T-helper 22 cell (primary cell): ENCODE data around the gene CREB5.

Experiments used
- DNase-seq: peaks from one replicate; pipeline ENCODE4 v3.0.0-alpha.2; 2020; ENCODE audit warnings: low read depth

The CREB5 gene

DNA sequence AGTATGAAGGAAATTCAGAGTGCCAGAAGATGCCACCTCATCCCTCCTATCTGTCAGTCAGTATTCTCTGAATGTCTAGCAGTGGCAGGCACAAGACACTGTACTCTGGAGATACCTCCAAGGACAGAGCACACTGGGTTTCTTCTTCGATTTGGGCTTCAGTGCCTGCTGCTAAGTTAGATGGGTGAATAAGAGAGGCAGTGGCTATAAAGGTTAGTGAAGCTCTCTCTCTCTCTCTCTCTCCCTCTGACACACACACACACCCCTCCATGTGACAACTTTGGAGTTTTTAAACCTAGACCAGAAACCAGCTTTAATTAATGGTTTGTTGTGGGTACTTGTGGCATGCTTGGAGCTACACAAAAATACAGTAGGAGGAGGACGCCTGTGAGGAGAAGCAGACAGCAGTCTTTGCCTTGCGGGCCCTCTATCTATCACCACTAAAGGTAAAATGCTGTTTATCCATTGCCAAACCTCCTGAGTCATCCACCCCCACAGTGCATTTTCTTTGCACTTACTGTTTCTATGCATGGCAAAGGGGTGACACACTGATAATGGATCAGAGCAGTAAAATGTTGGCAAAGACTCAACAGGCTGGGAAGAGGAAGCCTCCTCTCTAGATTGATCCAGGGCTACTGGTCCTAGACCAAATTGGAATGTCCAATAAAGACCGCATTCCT, 443.4 kb downstream of the CREB5 start:
- no peak for DNase-seq

DNA sequence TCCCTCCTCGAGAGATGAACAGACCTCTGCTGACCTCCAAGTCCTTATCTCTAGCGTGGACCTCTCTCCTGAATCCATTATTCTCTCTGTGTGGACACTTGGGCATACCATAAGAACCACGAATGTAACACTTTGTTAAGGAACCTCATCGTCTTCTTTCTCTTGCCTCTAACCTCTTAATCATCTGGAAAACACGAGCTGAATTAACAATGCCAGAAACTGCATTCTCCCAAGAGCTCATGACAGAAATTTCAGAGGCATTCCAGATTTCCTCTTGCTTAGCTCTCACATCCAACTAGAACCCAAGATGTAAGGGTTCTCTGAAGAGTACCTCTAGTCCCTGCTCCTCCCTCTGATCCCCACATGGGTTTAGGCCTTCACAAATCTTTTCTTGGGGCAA, 444.3 kb downstream of the CREB5 start:
- no peak for DNase-seq

DNA sequence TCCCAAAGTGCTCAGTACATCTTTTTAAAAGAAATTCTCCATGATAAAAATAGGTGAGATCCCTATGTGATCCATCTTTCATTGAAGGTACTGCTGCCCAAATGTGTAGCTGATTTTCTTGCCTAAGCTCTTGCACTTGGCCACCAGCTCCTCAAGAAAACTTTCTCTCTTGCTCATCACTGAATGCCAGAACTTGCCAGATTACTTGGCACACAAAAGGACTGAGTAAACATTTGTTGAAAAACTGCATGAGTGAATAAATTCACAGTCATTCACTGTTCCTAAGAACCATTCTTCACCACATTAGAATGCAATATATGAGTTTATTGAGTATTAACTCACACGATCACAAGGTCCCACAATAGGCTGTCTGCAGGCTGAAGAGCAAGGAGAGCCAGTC, 445.9 kb downstream of the CREB5 start:
- no peak for DNase-seq

DNA sequence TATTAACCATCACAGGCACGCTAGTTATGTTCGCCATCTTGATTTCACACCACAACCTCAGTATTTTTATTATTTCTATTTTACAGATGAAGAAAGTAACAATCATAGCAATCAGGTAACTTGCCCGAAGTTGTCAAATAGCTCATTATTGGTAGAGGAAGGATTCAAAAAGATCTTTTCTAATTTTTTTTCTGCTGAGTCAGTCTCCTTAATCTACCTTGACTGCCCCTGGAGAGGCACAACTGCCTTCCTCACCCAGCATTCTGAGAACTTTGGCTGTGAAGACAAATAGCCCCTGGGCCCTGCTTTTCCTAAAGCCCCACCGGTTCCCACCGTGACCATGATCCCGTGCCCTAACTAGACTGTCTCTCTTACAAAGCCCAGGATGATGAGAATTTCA, 446.6 kb downstream of the CREB5 start:
- DNase-seq = no peak

DNA sequence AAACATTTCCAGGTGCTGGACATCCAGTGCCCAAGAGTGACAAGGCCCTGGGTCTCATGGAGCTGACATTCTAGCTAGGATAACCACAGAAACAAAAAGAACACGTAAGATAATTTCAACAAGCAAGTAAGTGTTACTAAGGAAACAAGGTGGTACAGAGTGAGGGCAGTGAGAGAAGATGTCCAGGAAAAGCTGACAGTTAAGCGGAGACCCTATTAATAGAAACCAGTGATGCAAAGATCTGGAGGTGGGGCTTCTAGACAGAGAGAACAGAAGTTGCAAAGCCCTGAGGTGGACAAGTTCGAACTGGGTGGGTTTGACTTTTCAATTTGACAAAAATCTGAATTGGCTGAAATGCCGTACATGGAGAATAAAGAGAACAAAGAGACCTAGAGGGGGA, 449.5 kb downstream of the CREB5 start:
- DNase-seq = no peak

DNA sequence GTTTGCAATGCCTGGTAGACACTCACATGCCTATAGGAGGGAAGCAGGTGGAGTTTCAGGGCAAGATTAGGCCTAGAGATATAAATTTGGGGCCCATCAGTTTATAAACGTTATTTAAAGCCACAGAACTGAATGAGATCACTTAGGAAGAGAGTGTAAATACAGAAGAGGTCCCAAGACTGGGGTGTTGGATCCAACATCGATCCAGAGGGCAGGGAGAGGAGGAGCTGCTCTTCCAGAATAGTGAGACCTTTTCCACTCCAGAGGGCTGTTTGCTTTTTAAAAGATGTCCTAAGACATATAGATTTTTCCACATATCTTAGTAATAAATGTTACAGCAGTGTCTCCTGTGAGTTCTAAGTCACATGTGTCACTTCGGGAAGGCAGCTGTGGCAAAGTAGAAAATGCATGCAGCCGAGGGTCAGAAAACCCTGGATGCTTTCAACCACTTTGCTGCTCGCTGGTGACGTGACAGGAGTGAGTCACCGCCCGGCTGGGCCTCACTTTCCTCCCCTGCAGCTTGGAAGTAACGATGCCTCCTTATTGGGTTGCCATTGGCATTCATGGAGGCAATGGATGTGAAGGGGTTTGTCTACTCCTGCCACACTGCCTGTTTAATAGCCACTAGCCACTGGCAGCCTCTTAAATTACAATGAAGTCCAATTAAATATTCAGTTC, 450.4 kb downstream of the CREB5 start:
- no peak for DNase-seq

DNA sequence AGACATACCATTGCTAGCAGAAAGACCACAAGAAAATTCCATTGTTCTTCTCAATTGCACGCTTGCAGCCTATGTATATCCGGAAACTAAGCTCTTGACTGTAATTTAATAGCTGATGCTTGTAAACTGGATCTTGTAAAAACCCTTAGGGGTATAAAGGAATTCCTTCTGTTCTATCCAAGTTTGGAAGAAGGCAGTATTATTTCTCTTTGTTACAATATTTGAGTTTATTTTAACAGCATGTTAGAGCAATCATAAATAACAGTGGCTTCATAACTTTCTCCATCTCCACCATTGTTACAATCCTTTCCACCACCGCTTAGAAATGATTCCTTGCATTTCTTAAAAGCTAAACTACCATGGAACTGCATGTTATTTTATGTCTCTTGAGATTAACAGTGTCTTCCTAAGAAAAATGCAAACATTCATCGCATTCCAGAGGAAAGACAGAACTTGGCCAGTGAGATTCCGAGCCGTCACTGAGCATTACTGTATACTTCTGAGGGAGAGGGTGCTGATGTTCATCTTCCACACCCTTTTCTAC, 453.4 kb downstream of the CREB5 start:
- DNase-seq = no peak

DNA sequence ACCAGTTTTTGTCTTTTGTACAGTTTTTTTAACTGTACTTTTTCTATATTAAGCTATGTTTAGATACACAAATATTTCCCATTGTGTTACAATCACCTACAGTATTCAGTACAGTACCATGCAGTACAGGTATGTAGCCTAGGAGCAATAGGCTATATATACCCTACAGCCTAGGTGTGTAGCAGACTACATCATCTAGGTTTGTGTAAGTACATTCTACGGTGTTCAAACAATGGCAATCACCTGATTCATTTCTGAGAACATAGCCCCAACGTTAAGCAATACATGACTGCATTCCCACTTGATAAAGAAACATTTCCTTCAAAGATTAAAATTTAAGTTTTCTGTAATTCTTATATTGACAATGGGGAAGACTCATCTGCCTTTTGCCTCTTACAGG, 456.4 kb downstream of the CREB5 start:
- no peak for DNase-seq

DNA sequence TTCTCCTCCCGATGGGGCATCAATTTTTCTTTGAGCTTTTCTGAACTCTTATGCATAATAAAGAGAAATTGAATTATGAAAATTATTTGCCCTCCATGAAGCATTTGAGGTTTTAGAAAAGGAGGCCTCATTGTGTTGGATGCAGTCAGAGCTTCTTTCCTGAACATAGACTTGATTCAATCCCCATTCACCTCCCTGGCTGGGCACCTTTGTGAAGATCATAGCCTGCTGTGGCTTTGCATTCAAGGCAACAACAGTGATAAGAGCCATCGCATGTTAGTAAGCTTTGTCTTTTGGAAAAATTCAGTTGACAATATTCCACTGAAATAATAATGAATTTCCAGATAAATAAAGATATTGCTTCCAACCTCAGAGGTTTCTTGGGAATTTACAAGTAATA, 458.8 kb downstream of the CREB5 start:
- DNase-seq = no peak

DNA sequence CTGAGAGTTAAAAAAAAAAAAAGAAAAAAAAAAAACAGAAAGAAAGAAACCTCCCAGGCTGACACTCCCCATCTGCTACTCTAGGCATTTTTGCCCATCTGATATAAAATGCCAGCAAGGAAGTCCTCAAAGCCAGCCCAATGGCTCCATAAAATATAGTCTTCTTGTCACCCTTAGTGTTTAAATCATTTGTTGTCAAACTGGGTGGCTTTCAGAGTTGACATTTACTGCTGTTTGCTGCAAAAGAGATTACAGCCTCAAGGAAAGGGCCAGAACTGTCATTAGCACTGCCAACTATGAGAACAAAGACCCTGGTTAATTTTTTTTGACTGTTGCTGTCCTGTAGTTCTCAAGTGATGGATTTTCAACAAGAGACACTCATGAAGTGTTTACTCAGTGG, 459.3 kb downstream of the CREB5 start:
- no peak for DNase-seq

DNA sequence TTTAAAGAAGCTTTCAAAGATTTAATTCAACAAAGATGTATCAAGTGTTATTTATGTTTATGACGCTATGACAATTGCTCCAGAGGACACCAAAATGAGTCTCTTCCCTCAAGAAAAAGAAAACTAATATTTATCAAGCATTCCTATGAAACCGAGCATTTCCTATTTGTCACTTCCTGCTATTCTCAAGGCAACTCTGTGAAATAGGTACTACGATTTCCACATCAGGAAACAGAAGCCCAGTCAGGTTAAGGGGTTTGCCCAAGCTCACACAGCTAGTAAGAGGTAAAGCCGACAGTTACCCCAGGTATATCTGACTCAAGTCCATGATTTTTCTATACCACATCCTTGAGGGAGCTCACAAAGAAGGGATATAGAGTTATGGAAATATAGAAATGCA, 459.9 kb downstream of the CREB5 start:
- no peak for DNase-seq

DNA sequence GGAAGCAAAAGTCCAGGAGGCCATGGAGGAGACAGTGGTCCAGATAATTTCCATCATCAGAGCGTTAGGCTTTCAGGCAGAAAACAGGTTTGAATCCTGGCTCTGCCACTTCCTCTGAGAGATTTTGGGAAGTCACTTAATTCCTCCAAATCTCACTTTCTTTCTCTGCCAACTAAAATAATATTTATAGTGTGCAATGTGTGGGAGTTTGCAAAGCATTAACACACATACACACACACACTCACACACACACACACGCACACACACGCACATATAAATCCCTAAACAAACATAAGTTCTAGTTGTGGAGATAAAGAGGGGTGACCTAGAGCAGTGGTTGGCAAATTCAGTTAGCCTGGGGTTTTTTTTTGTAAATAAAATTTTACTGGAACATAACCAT, 461.0 kb downstream of the CREB5 start:
- no peak for DNase-seq

DNA sequence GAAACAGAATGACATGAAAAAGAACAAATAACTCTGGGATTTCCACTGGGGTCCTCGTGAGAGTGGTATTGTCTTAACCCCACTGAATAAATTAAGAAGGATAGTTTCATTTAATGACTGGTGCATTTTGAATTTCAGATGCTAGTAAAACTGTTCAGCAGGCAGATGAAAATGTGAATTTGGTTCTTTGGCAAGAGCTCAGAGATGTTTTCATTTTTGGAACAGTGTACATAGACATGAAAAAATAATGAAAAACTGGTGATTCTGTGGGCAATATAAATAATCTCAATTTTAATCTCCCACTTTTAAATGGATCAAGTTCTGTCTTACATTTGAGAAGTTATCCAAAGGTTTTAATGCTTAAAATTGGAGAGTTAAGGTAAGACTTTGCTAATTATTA, 461.7 kb downstream of the CREB5 start:
- DNase-seq = no peak
